HG03521 (cell line): ENCODE data around the gene CSTPP1.

Experiments used
- ATAC-seq: cut with Tn5 transposase; IDR thresholded peaks from one replicate; pipeline ENCODE4 v1.9.1; 2021; ENCODE audit warnings: mild to moderate bottlenecking, moderate library complexity; ENCODE audit not compliant: unreplicated experiment

CSTPP1 gene

DNA sequence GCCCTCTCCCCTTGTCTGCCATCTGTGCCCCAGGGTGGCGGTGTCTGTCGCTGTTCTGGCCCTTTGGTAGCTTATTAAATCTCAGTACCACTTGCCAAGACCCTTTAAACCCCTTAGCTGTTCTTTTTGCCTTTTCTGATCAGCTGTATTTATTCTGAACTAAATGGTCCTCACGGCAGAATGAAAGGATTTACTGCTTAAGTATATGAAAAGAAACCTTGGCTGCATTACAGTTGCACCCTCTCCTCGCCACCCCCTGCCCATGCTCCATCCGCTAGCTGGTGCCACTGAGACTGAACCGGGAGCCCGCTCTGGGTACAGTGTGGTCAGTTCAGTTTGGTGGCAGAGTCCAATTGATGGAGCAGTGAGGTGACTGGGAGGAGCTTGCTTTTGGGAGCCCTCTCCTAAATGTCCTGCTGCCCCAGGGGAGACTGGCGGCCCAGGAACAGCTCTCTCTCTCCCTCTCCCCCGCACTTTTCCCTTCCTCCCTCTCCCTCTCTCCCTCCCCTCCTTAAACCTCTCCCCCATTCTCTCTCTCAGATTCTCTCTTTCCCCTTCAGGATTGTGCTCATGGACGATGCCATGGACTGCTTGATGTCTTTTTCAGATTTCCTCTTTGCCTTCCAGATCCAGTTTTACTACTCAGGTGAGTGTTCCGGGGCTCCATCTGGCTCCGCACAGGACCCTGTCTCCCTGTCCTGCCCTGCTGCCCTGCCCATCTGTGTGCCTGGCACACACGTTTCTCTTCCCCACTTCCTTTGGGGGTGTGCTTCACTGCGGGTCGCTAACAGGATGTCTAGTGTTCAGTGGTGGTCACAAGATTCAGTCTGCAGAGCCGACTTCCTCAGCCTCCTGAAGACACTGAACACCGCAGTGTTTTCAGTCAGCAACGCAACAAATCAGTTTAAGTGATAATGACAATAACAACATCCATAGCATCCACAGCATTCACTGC lies 218.3 kb downstream of the CSTPP1 start:
- ATAC-seq = no peak

DNA sequence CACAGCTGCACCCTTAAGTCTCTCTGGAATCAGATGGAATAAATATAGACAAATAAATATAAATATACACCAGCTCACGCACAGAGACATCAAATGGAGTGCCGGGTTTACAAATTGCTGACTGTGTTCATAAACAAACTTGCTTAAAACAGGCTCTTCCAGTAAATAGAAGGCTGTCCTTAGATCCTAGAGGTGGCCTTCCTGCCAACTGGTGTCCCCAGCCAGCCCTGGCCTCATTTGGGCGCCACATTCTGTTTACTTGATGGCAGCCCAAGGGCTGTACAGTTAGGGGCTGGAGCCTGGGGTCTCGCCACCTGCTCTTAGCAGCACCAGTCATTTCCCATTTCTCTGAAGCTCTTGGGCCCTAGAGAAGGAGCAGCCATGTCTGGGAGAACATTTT lies 219.3 kb downstream of the CSTPP1 start:
- ATAC-seq = no peak

DNA sequence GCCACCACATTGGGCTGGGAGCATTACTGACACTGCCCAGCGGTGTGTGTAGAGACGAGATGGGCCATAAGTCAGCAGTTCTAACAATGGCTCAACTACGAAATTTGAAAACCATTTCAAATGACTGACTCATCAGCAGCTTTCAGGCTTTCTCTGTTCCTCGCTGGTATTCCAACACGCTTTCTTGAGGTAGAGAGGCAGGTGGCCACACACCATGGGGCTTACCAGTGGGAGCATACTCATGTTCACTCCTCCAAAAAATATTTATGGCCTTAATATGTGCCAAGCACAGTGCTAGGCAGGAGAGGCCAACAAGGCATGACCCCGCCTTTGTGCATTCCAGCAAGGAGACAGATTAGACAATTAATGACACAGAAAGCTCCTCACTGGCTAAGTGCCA lies 219.8 kb downstream of the CSTPP1 start:
- no peak for ATAC-seq

DNA sequence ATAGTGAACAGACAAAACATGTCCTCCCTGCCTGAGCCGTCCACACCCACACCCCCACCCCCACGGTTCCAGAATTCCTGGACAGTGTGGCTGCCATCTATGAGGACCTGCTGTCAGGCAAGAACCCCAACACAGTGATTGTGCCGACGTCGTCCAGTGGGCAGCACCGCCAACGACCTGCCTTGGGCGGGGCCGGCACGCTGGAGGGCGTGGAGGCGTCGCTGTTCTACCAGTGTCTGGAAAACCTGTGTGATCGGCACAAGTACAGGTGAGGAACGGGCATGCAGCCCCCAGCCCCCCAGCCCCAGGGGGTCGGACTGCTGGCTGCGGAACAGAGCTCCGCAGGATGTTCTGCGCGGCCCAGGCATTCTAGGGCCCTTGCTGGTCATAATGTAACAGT lies 220.4 kb downstream of the CSTPP1 start:
- ATAC-seq = no peak

DNA sequence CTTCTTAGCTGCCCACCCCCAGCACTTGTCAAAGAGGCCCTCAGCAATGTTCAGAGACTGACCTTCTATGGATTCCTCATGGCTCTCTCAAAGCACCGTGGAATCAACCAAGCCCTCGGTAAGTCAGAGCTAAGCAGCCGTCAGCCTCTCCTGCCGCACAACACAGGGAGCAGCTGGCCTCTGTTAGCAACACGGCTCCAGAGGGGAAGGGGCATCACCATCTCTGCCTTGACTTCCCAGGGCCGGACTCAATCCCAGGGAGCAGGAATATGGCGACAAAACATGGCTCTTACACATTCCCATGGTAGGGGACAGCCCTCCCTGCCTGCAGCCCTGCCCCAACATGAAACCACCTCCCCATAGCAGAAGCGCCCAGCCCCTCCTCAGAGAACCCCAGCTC lies 221.2 kb downstream of the CSTPP1 start:
- no peak for ATAC-seq

DNA sequence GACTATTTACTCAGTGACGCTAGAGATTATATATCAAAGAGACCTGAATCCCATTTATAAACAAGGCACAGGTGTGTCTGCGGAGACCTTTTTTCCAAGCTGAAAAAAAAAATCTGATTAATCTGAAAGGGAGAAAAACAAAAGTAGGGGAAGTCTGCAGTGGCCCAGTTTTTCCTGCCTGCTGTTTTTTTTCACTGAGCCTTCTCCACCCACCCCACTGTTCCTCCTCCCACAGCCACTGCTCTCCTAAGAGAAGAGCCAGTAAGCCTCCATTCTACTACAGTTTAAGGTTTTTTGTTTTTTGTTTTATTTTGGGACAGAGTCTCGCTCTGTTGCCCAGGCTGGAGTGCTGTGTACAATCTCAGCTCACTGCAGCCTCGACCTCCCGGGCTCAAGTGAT lies 221.7 kb downstream of the CSTPP1 start:
- ATAC-seq = no peak

DNA sequence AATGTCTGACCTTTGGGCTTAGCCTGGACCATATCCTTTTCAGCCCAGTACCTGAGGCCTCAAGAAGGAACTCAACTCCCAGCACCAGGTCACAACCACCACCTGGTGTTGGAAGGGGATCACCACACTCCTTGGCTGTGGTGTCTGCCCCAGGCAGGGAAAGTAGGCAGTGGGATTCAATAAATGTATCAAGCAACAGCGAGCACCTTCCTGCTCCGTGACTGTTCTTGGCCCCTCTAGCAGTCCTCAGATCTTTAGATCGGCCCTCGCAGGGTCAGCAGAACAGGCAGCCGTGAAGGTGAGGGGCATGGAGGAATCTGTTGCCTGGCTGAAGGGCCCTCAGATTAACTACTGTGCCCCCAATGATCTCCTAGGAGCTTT lies 224.2 kb downstream of the CSTPP1 start:
- ATAC-seq = no peak

DNA sequence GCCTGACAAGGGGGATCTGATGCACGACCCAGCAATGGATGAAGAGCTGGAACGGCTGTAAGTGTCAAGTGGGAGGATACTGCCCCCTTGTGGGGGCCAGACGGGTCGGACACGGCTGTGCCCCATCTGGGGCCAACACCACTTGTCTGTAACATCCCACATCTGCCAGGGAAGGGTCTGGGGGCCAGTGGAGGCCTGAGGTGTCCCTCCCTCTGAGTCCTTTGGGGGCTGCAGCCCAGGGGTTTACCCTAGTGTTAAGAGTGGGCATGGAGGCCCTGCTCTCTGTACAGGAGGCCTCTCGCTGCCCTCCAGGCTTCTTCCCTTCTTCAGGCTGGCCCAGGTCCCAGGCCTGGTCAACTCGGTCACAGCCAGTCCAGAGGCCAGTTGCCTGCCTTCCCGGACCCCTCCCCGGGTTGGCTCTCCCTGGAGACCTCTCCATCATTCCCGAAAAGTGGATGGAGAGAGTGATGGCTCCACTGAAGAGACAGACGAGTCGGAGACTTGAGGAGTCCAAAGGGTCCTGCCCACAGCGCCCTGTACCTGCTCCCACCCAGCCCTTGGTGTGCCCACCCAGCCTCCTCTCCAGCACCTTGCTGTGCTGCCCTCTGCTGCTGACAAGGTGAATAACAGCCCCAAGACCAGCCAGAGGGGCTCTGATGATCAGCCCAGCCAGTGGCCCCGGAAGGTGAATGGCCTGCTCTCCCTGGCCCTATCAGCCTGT lies 224.7 kb downstream of the CSTPP1 start:
- peak; percentile 63 for ATAC-seq

DNA sequence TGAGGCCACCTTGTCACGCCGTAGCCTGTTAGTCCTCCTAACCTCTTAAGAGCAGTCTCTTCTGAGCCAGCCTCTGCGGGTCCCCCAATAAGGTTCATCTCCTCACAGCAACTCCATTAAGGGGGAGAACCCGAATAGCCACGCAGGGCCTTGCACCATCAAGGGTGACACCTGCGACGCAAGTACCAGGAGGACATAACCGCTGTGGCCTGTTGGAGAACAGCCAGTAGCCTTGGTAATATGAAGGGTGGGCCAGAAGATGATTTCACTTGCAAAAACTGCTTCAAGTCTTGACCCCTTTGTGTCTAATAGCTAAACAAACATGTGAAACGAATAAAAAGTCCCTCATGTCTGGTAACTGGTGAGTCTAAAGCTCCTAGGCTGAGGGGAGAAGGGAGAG lies 225.3 kb downstream of the CSTPP1 start:
- no peak for ATAC-seq

DNA sequence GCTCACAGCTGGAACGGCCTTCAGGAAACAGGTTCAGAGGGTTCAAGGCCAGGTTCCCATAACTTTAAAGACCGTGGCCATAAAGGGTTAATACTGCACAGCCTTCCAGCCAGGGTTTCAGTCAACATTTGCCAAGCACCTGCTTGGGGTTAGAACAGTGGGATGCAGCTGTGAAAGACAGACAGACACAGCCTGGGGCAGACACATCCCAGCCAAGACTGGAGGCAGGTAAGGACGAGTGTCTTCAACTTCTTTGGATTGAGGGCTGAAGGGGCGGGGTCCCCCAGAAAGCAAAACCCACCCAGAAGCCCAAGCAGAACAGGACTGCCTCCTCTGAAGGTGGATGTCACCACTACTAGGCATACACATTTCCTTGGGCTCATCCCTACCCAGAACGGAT lies 225.9 kb downstream of the CSTPP1 start:
- no peak for ATAC-seq

DNA sequence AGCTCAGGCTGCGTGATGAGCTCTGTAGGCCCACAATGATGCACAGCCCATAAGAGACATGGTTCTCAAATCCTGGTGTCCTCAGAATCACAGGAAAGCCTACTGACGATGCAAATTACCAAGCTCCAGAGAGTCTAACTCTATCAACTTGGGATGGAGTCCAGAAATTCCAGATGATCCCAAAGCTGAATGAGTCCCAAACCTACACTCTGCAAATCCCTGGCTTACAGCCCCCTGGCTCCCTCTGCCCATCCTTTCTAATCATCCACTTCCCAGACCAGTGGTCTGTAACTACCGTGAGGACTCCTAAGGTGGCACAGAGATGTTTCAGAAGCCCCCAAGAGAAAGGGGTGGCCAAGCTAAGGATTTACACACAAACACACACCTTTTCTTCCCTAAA lies 226.6 kb downstream of the CSTPP1 start:
- ATAC-seq = no peak

DNA sequence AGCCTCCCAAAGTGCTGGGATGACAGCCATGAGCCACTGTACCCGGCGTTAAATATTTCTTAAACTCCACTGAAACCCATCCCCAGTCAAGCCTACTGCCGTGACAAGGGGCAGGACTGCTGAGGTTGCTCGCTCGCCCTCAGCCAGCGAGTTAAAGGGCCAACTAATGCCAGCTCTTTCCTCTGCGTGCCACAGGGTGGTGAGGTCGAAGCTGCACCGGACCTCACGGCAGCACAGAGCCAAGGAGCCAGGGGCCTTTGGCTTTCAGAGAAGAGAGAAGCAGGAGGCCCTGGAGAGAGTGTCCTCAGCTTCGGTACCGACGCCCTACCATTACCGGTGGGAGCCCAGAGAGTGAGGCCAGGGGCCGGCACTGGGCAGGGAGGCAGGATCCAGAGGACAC lies 227.3 kb downstream of the CSTPP1 start:
- no peak for ATAC-seq

DNA sequence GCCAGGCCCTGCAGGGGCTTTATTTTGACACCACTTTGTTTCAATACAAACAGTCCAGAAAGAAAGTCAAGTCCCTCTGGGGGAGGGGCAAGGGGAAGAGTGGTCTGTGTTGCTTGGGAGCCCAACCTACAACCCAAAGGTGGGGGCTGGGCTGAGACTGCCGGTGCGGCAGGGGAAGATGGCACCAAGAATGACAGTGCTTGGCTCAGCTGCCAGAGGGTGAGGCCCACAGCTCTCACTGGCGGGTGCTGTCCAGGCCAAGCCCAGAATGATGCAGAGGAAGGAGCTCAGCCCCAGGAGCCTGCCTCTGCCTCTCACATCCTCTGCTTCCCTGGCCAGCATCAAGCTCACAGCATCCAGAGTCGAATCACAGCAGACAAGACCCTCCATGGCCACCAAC lies 227.8 kb downstream of the CSTPP1 start:
- no peak for ATAC-seq

DNA sequence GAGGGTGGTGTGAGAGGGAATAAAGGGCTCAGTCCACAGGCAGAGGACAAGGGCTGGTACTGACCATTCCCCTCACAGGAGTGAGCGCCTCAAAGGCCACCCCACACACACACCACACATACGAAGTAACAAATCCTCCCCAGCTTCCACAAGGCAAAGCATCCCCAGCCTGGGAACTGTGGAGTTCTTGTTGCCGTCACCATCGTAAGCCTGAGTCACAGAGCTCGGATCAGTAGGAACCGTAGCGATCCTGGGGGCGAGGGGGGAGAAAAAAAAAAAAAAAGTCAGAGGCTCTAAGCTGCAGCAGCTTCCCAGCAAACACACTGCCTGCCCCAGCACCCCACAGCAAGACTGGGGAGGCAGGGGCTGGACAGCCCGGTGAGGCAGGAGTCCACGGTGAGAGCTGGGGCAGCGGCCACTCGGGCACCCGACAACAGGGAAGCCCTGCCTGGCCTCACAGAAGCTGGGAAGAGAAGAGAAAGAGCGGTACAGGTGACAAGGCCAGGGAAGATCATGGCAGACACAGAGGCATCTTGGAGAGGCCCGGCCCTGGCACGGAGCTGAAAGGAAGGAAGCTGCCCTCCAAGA lies 228.8 kb downstream of the CSTPP1 start:
- no peak for ATAC-seq

DNA sequence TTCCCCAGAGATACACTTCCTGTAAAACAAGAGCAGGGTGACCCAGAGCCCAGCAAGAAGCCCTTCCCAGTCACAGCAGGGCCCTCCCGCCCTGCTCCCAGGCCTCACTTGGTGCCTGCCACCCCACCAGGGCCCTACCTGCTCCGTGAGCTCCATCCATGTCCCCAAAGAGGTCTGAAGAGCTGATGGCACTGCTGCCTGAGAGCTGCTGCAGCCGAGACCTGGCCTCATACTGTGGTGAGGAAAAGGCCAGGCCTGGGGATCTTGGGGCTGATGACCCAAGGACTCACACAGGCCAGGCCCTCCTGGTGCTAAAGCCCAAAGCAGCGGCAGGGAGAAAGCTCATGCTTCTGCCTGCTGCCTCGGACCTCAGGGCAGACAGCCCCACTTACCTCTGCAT lies 229.8 kb downstream of the CSTPP1 start:
- no peak for ATAC-seq

DNA sequence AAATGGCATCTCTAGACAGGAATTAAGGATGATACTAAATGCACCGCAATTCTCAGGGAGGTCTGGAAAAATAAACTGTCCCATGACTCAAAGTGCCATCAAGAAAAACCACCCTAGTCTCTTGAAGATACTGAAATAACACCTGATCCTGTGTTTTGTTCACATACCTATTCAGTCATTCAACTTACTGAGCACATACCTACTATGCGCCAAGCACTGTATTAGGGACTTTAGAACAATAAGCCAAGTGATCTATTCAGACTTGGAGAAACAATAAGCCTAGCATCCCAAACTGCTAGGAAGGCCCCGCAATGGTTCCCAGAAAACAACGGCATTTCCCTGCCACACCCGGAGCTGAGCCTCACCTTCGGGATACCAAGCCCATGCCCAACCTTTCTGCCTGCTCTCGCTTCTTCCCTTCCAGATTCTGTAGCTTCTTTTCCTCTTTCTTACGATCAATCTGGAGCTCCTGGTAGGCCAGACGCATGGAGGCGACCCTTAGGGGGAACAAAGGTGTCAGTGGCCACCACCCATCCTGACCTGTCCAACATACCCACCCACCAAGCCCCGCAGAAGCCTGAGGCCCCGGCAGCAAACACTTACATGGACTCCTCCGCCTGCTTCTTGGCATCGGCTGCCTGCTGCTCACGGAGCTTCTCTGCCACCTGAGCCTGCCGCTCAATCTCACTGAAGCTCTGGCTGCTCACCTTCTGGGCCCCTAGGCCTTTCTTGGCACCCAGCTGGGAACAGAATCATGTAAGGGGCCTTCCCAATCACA lies 234.7 kb downstream of the CSTPP1 start:
- ATAC-seq = no peak

DNA sequence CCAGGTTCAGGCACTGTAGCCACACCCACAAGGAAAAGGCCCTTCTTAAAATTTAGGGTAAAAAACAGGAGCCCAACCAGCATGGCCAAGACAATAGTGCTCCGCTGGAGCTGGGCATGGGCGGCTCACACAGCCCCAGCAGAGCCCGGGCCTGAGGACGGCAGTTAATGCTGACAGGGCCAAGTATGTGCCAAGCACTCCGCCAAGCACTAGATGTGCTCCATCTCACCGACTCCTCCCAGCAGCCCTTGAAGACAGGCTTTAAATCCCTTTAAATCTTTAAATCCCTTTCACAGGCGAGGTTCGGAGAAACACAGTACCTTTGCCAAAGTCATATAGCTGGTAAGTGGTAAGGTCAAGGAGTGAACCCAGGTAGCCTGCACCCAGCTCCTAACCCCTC lies 235.3 kb downstream of the CSTPP1 start:
- no peak for ATAC-seq

DNA sequence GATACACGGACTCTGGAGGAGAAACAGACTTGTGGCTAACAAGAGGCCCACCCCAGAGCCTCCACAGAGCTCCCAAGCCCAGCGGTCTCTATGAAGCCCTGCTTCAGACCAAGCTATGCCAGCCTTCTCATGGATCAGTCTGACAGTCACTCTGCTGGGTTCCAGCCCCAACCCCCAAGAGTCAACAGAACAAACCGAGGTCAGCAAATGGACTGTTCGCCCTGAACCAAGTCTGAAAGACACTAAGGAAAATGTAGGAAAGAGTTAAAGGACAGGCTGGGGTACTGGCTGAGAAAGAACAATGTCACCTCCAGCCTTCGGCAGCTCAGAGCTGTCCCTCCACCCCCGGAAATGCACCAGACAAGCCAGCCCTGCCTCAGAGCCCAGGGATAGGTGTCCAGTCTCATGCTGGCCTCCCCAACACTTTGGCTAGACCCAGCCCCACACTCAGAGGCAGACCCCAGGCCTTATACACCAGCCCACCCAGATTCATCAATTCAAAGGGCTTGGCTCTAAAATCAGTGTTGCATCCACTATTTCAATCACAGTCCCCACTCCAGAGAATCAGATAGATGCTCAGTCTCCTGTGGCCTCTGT lies 236.3 kb downstream of the CSTPP1 start:
- ATAC-seq = no peak

DNA sequence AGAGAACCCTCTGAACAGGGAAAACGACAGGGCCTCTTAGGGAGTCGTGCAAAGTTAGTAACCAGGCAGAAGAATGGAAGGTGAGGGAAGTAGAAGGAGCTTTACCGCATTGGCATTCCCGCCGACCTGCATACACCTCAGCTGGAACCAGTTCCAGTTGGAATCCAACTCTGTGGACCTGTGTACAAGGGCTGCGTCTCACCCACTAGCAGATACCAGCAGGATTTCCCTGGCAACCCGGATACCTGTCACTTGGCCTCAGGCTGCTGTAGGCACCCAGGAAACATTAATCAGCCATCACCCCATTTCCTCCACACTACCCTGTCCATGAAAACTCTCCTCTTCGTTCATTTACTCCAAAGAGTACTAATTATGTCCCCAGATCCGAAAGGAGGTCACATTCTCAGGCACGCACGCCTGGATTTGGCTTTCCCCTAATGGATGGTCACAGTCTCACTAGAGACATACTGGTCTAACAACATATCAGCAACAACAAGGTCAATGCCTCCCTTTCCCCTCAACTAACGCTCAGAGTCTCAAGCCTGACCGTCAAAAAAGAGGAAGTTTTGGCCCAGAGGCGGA lies 239.3 kb downstream of the CSTPP1 start:
- no peak for ATAC-seq
